Measurements from ENCODE around the gene DENND4A.

- TF ChIP-seq CTCF (IDR thresholded peaks at IDR 0.05 in 4 of 5, conservative IDR thresholded peaks at IDR 0.05 in 1 of 5) (no peak), POLR2A (IDR thresholded peaks at IDR 0.05) (no peak)
Measured at GRCh38 chr15:65805019-65805745, 13.1 kb upstream of the DENND4A start.
